Activated CD4-positive, alpha-beta T cell treated with anti-CD3 and anti-CD28 coated beads, Interleukin-2, amount 10 ng/mL, durations not matched to agents 24 days and 14 days (primary cell): ENCODE data around the gene ITGA7. TPM values are rescaled to one million over a fixed set of nuclear protein-coding genes. Genes with fewer than 3 reads are reported as not detected.

Experiments used
- DNase-seq: peaks from one replicate; pipeline ENCODE4 v3.0.0; 2022
- H3K27ac Mint-ChIP-seq: one replicate; pipeline ENCODE4 v1.8.0; 2022; ENCODE audit warnings: mild to moderate bottlenecking, mixed read lengths
- H3K27me3 Mint-ChIP-seq: one replicate; pipeline ENCODE4 v1.8.0; 2022; ENCODE audit warnings: mixed read lengths
- H3K36me3 Mint-ChIP-seq: one replicate; pipeline ENCODE4 v1.8.0; 2022; ENCODE audit warnings: low read depth, mild to moderate bottlenecking, mixed read lengths
- H3K4me1 Mint-ChIP-seq: one replicate; pipeline ENCODE4 v1.8.0; 2021; ENCODE audit warnings: mixed read lengths
- H3K4me3 Mint-ChIP-seq: one replicate; pipeline ENCODE4 v1.8.0; 2022; ENCODE audit warnings: mild to moderate bottlenecking, moderate library complexity, mixed read lengths
- H3K9me3 Mint-ChIP-seq: one replicate; pipeline ENCODE4 v1.8.0; 2021; ENCODE audit warnings: mixed read lengths
- intact Hi-C: fragments of 100-400 bp; cut with micrococcal nuclease; formaldehyde crosslinking; loops from one replicate; pipeline ENCODE4 v1.15.1; 2023
- total RNA-seq: library from RNA; stranded (reverse); gene quantifications from 2 replicates; pipeline ENCODE4 v1.2.3, GENCODE V29; 2022

The ITGA7 gene
- total RNA-seq, 1 donor from 2014 or later, result 0.65 TPM

GRCh38 chr12:55696141-55696540, 11.6 kb downstream of the ITGA7 start:
- intact Hi-C loops, result no loop called here
- no peak for DNase-seq
- no peak overlapping the region for H3K4me3 Mint-ChIP-seq
- H3K36me3 Mint-ChIP-seq, result no peaks in the 10 kb centered on the region
- no peaks in the 10 kb centered on the region for H3K4me1 Mint-ChIP-seq
- no peak overlapping the region for H3K27ac Mint-ChIP-seq
- H3K27me3 Mint-ChIP-seq, result no peaks in the 10 kb centered on the region
- no peaks in the 10 kb centered on the region for H3K9me3 Mint-ChIP-seq

- Mint-ChIP-seq H3K9me3 (no peaks in the 10 kb centered on the region), H3K27me3 (no peaks in the 10 kb centered on the region), H3K4me3 (no peak overlapping the region), H3K4me1 (no peaks in the 10 kb centered on the region), H3K27ac (no peak overlapping the region), H3K36me3 (no peaks in the 10 kb centered on the region)
- intact Hi-C loops, result no loop called here
- DNase-seq, result no peak
These were observed 12.4 kb downstream of the ITGA7 start for GRCh38 chr12:55695349-55695748.

- Mint-ChIP-seq H3K4me1 (no peaks in the 10 kb centered on the region), H3K4me3 (no peak overlapping the region), H3K27me3 (peaks cover 1% of the 10 kb centered on the region), H3K27ac (no peak overlapping the region), H3K36me3 (no peaks in the 10 kb centered on the region), H3K9me3 (no peaks in the 10 kb centered on the region)
- no peak for DNase-seq
- intact Hi-C loops, result no loop called here
These were observed 13.1 kb downstream of the ITGA7 start for GRCh38 chr12:55694651-55695050.

GRCh38 chr12:55694188-55694515, 13.6 kb downstream of the ITGA7 start:
- DNase-seq, result no peak
- Mint-ChIP-seq H3K36me3 (no peaks in the 10 kb centered on the region), H3K9me3 (no peaks in the 10 kb centered on the region), H3K27me3 (peaks cover 4% of the 10 kb centered on the region), H3K27ac (no peak overlapping the region), H3K4me3 (no peak overlapping the region), H3K4me1 (no peaks in the 10 kb centered on the region)
- intact Hi-C loops, result no loop called here

GRCh38 chr12:55693323-55694187, 14.1 kb downstream of the ITGA7 start:
- no peak overlapping the region for H3K27ac Mint-ChIP-seq
- no peaks in the 10 kb centered on the region for H3K9me3 Mint-ChIP-seq
- no peak overlapping the region for H3K4me3 Mint-ChIP-seq
- intact Hi-C loops, result no loop called here
- no peak for DNase-seq
- no peaks in the 10 kb centered on the region for H3K4me1 Mint-ChIP-seq
- peaks cover 4% of the 10 kb centered on the region for H3K27me3 Mint-ChIP-seq
- no peaks in the 10 kb centered on the region for H3K36me3 Mint-ChIP-seq

- H3K4me3 Mint-ChIP-seq, result no peak overlapping the region
- peaks cover 2% of the 10 kb centered on the region for H3K4me1 Mint-ChIP-seq
- DNase-seq, result no peak
- H3K27ac Mint-ChIP-seq, result no peak overlapping the region
- no peaks in the 10 kb centered on the region for H3K36me3 Mint-ChIP-seq
- peaks cover 4% of the 10 kb centered on the region for H3K27me3 Mint-ChIP-seq
- H3K9me3 Mint-ChIP-seq, result no peaks in the 10 kb centered on the region
- intact Hi-C loops, result no loop called here
These were observed 14.9 kb downstream of the ITGA7 start for GRCh38 chr12:55692631-55693322.

- Mint-ChIP-seq H3K9me3 (no peaks in the 10 kb centered on the region), H3K4me1 (peaks cover 7% of the 10 kb centered on the region), H3K27ac (no peak overlapping the region), H3K36me3 (no peaks in the 10 kb centered on the region), H3K27me3 (peaks cover 11% of the 10 kb centered on the region), H3K4me3 (no peak overlapping the region)
- intact Hi-C loops, result no loop called here
- DNase-seq, result no peak
These were observed 18.7 kb downstream of the ITGA7 start for GRCh38 chr12:55688716-55689655.

GRCh38 chr12:55687746-55688145, 20.0 kb downstream of the ITGA7 start:
- no peak overlapping the region for H3K27ac Mint-ChIP-seq
- no peak for DNase-seq

GRCh38 chr12:55686366-55687010, 21.2 kb downstream of the ITGA7 start:
- Mint-ChIP-seq H3K36me3 (no peaks in the 10 kb centered on the region), H3K9me3 (no peaks in the 10 kb centered on the region), H3K4me3 (no peak overlapping the region), H3K4me1 (peaks cover 10% of the 10 kb centered on the region), H3K27ac (no peak overlapping the region), H3K27me3 (peaks cover 25% of the 10 kb centered on the region)
- no peak for DNase-seq
- intact Hi-C loops, result no loop called here

More at GRCh38 chr12:55687746-55688145, 20.0 kb downstream of the ITGA7 start:
- Mint-ChIP-seq H3K36me3 (no peaks in the 10 kb centered on the region), H3K4me3 (no peak overlapping the region), H3K9me3 (no peaks in the 10 kb centered on the region), H3K27me3 (peaks cover 18% of the 10 kb centered on the region), H3K4me1 (peaks cover 7% of the 10 kb centered on the region)
- intact Hi-C loops, result no loop called here

- no peak for DNase-seq
- Mint-ChIP-seq H3K9me3 (no peaks in the 10 kb centered on the region), H3K36me3 (no peaks in the 10 kb centered on the region), H3K27ac (no peak overlapping the region), H3K4me3 (no peak overlapping the region), H3K4me1 (peaks cover 17% of the 10 kb centered on the region), H3K27me3 (peaks cover 33% of the 10 kb centered on the region)
- intact Hi-C loops, result no loop called here
These were observed 22.0 kb downstream of the ITGA7 start for GRCh38 chr12:55685671-55686070.

- Mint-ChIP-seq H3K9me3 (no peaks in the 10 kb centered on the region), H3K27me3 (peaks cover 36% of the 10 kb centered on the region), H3K4me3 (no peak overlapping the region), H3K36me3 (no peaks in the 10 kb centered on the region), H3K27ac (no peak overlapping the region), H3K4me1 (peaks cover 18% of the 10 kb centered on the region)
- intact Hi-C loops, result no loop called here
- no peak for DNase-seq
These were observed 22.8 kb downstream of the ITGA7 start for GRCh38 chr12:55684761-55685370.

GRCh38 chr12:55683676-55684075, 24.0 kb downstream of the ITGA7 start:
- Mint-ChIP-seq H3K36me3 (no peaks in the 10 kb centered on the region), H3K4me3 (no peak overlapping the region), H3K4me1 (peaks cover 18% of the 10 kb centered on the region), H3K27ac (no peak overlapping the region), H3K9me3 (no peaks in the 10 kb centered on the region), H3K27me3 (peaks cover 41% of the 10 kb centered on the region)
- intact Hi-C loops, result no loop called here
- no peak for DNase-seq
